Measurements from ENCODE around the gene QSOX1. TPM values are rescaled to one million over a fixed set of nuclear protein-coding genes. Genes with fewer than 3 reads are reported as not detected.

QSOX1 gene
- total RNA-seq, 1 donor from 2014 or later: 156 TPM

DNA sequence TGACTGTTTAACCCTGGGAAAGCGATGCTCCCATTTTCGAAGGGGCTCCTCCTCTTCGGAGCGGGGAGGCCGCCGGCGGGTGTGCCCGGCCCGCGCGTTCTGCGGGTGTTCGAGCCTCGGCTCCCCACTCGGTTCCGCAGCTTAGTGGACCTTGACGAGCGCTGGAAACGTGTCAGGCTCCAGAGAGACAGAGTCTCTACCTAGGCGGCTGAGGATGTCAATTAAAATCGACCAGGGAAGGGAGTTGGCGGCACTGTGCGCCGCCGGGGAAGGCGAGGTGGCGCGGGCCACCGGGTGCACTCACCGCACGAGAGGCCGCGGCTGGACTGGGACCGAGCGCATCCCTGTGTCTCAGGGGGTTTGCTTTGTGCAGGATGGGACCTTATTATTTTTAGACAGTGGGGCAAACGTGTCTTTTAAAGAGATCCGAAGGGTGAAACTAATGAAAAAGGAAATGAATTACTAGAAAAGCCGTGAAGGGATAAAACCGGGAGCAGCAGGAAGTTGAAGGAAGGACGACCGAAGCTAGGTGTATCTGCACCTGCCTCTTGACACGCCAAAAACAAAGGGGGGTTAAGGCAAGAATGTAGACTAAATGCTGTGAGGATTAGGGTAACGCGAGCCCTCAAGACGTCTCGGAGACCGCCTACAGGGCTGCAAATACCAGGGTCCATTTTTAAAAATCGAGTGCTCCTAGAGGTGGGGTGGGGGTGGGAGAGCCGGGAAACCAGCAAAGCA lies 81.0 kb downstream of the QSOX1 start:
- H3K79me2 ChIP-seq (ENCODE audit: insufficient read depth, low read length): no peaks in the 10 kb centered on the region
- Mint-ChIP-seq H3K9me3 (ENCODE audit: unreplicated experiment) (peaks cover 5% of the 10 kb centered on the region), H3K27me3 (ENCODE audit: low read depth, unreplicated experiment) (peaks cover 84% of the 10 kb centered on the region), H3K4me3 (ENCODE audit: unreplicated experiment) (no peak overlapping the region), H3K36me3 (ENCODE audit: low read depth, unreplicated experiment) (peaks cover 2% of the 10 kb centered on the region), H3K27ac (ENCODE audit: unreplicated experiment) (no peak overlapping the region), H3K4me1 (ENCODE audit: low read depth, unreplicated experiment) (peaks cover 4% of the 10 kb centered on the region)
- TF ChIP-seq, protein P1, sequence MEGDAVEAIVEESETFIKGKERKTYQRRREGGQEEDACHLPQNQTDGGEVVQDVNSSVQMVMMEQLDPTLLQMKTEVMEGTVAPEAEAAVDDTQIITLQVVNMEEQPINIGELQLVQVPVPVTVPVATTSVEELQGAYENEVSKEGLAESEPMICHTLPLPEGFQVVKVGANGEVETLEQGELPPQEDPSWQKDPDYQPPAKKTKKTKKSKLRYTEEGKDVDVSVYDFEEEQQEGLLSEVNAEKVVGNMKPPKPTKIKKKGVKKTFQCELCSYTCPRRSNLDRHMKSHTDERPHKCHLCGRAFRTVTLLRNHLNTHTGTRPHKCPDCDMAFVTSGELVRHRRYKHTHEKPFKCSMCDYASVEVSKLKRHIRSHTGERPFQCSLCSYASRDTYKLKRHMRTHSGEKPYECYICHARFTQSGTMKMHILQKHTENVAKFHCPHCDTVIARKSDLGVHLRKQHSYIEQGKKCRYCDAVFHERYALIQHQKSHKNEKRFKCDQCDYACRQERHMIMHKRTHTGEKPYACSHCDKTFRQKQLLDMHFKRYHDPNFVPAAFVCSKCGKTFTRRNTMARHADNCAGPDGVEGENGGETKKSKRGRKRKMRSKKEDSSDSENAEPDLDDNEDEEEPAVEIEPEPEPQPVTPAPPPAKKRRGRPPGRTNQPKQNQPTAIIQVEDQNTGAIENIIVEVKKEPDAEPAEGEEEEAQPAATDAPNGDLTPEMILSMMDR (IDR thresholded peaks at IDR 0.05; ENCODE audit: insufficient read depth, low read depth, low read length): no peak
- peak; percentile 82 for TF ChIP-seq EZH2 (IDR thresholded peaks at IDR 0.05; ENCODE audit: insufficient read depth, low read length)
- peaks cover 7% of the 10 kb centered on the region for H3K4me1 ChIP-seq (ENCODE audit: insufficient read depth, low read length)
- no peak overlapping the region for H2AFZ ChIP-seq (ENCODE audit: low read depth, low read length)
- H4K20me1 ChIP-seq (ENCODE audit: insufficient read depth, low read length): peaks cover 35% of the 10 kb centered on the region
- DNase-seq (ENCODE audit: low read depth) (no peak), FAIRE-seq (no peak)
- no peak overlapping the region for H3K9ac ChIP-seq (ENCODE audit: low read length)
- no peaks in the 10 kb centered on the region for H3K36me3 ChIP-seq (ENCODE audit: insufficient read depth, low read length)
- H3K4me3 ChIP-seq (ENCODE audit: insufficient read depth, low read depth, low read length): no peak overlapping the region
- H3K27me3 ChIP-seq (ENCODE audit: insufficient read depth, low read length): peaks cover 98% of the 10 kb centered on the region
- H3K27ac ChIP-seq (ENCODE audit: low read depth, low read length): no peak overlapping the region
- no peaks in the 10 kb centered on the region for H3K9me3 ChIP-seq (ENCODE audit: insufficient read depth, low read depth, low read length)
- H3K4me2 ChIP-seq (ENCODE audit: low read length): no peak overlapping the region

DNA sequence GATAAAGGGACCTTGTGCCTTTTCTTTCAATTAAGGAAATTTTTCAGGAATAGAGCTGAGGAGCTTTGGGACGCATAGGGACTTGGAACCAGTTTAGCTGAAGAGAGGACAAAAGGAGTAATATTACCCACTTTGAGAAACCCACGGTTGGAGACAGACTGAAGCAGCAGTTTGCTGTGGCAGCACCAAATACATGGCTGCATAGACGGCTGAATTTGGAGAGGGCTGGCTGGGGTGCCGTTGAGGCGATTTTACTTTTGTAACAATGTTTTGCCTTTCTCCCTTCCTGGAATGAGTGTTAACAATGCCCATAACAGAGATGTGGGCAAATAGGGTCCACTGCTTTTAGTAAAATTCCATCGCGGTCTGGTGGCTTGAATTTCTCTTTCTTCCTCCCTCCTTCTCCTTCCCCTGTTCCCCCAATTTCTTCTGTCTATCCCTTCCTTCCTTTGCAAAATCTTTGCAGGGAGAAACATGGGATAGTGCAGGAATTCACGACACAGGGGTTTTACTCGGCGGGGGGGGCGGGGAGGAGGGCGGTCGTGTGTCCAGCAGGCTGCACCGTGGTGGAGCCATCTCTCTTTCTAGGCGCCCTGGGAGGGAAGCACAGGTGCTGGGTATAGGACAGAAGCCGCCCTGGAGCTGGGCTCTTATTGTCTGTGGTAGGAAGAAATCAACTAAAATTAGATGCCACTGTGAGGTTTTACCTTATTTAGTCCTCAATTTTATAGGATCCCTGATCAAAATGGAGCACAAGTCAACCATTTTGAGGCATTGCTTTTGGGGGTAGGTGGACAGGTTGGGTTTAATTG lies 82.2 kb downstream of the QSOX1 start:
- TF ChIP-seq EZH2 (IDR thresholded peaks at IDR 0.05; ENCODE audit: insufficient read depth, low read length): no peak
- TF ChIP-seq, protein P1 (IDR thresholded peaks at IDR 0.05; ENCODE audit: insufficient read depth, low read depth, low read length): no peak

More for the DNA sequence above, 82.2 kb downstream of the QSOX1 start:
- Histone ChIP-seq H3K4me2 (ENCODE audit: low read length) (no peak overlapping the region), H3K9ac (ENCODE audit: low read length) (no peak overlapping the region), H3K9me3 (ENCODE audit: insufficient read depth, low read depth, low read length) (no peaks in the 10 kb centered on the region), H3K4me1 (ENCODE audit: insufficient read depth, low read length) (peaks cover 5% of the 10 kb centered on the region), H3K36me3 (ENCODE audit: insufficient read depth, low read length) (no peaks in the 10 kb centered on the region), H3K27me3 (ENCODE audit: insufficient read depth, low read length) (peaks cover 98% of the 10 kb centered on the region), H3K27ac (ENCODE audit: low read depth, low read length) (no peak overlapping the region), H2AFZ (ENCODE audit: low read depth, low read length) (no peak overlapping the region), H3K79me2 (ENCODE audit: insufficient read depth, low read length) (no peaks in the 10 kb centered on the region), H3K4me3 (ENCODE audit: insufficient read depth, low read depth, low read length) (no peak overlapping the region), H4K20me1 (ENCODE audit: insufficient read depth, low read length) (peaks cover 33% of the 10 kb centered on the region)
- Mint-ChIP-seq H3K9me3 (ENCODE audit: unreplicated experiment) (peaks cover 5% of the 10 kb centered on the region), H3K27ac (ENCODE audit: unreplicated experiment) (no peak overlapping the region), H3K36me3 (ENCODE audit: low read depth, unreplicated experiment) (peaks cover 2% of the 10 kb centered on the region), H3K4me3 (ENCODE audit: unreplicated experiment) (no peak overlapping the region), H3K27me3 (ENCODE audit: low read depth, unreplicated experiment) (peaks cover 90% of the 10 kb centered on the region), H3K4me1 (ENCODE audit: low read depth, unreplicated experiment) (peaks cover 4% of the 10 kb centered on the region)
- no peak for DNase-seq (ENCODE audit: low read depth)
- FAIRE-seq: no peak

Measured in astrocyte (in vitro differentiated cells and primary cell).